Cardiac fibroblast (primary cell): ENCODE measurements around the gene HDAC6.

Experiments used
- DNase-seq, 2 donors: peaks; one replicate each; pipeline versions ENCODE4 v3.0.0 to v3.0.0-alpha.2; 2010; ENCODE audit warnings: low read depth in 2 of 2
- H3K4me3 ChIP-seq, 2 donors: replicated peaks in 1 of 2; 1 replicate in 1 of 2; 2 replicates in 1 of 2; pipeline ENCODE4 v1.5.1; 2011; ENCODE audit warnings: low read depth in 2 of 2, low read length in 2 of 2, mild to moderate bottlenecking in 2 of 2, moderate library complexity in 1 of 2
- TF ChIP-seq, protein P1 (sequence below): IDR thresholded peaks from one replicate; pipeline ENCODE4 v1.5.1; 2011; ENCODE audit warnings: low read depth, mild to moderate bottlenecking, low read length, inconsistent platforms

Gene HDAC6

GRCh38 chrX:48784726-48785125 lies 17.1 kb upstream of the HDAC6 start:
- H3K4me3 ChIP-seq, result no peak overlapping the region
- no peak for DNase-seq
- TF ChIP-seq, protein P1, sequence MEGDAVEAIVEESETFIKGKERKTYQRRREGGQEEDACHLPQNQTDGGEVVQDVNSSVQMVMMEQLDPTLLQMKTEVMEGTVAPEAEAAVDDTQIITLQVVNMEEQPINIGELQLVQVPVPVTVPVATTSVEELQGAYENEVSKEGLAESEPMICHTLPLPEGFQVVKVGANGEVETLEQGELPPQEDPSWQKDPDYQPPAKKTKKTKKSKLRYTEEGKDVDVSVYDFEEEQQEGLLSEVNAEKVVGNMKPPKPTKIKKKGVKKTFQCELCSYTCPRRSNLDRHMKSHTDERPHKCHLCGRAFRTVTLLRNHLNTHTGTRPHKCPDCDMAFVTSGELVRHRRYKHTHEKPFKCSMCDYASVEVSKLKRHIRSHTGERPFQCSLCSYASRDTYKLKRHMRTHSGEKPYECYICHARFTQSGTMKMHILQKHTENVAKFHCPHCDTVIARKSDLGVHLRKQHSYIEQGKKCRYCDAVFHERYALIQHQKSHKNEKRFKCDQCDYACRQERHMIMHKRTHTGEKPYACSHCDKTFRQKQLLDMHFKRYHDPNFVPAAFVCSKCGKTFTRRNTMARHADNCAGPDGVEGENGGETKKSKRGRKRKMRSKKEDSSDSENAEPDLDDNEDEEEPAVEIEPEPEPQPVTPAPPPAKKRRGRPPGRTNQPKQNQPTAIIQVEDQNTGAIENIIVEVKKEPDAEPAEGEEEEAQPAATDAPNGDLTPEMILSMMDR, result no peak

DNA sequence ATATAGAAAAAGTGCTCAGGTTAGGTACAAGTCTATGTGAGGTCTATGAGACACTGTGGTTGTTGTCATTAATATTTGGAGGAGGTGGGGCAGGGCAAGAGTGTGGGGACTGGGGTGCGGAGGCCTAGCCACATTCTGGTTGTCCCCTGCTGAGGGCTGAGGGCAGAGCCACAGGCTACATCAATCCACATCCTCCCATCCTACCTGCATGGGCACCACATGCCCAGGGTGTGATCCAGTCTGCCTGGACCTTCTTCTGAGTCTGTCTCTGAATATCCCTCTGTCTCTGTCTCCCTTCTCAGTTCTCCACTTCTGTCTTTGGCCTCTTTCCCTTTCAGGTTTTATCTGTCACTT lies 16.7 kb upstream of the HDAC6 start:
- H3K4me3 ChIP-seq, result no peak overlapping the region
- DNase-seq, result no peak
- TF ChIP-seq, protein P1, result no peak

DNA sequence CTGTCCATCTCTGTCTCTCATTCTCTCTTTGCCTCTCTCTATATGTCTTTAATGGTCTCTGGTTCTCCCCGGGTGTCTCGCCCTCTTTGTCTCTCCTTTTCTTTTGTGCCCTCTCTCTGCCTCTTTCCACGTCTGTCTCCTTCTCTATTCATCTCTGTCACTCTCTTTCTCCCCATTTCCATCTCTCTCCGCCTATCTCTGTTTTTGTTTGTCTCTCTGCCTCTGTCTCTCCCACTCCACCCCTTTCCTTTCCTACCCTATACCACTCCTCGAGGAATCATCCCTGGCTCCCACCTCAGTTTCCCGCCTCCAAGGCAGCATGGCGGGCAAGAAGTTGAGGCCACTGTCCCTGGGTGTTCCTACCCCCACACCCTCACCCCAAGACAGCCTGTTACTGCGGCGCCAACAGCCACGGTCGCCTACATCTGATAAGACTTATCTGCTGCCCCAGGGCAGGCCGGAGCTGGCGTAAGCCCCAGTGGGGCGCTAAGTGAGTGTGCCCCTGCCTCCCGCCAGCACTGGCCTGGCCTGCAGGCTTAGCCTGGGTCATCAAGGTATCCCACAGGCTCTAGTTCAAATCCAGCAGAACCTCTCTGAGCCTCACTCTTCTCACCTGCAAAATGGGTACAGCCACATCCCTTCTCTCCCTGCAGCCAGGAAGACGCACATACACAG lies 16.2 kb upstream of the HDAC6 start:
- H3K4me3 ChIP-seq, result no peak overlapping the region
- DNase-seq, result no peak
- TF ChIP-seq, protein P1, result no peak

GRCh38 chrX:48786341-48786800 lies 15.5 kb upstream of the HDAC6 start, which contains the start of gene GATA1:
Gene GATA1 (plus strand): TSS chrX:48786590. CDS start chrX:48791110, 4,520 bp downstream.
- DNase-seq, result no peak
- H3K4me3 ChIP-seq, result no peak within 1 kb of the TSS
- TF ChIP-seq, protein P1, result no peak

DNA sequence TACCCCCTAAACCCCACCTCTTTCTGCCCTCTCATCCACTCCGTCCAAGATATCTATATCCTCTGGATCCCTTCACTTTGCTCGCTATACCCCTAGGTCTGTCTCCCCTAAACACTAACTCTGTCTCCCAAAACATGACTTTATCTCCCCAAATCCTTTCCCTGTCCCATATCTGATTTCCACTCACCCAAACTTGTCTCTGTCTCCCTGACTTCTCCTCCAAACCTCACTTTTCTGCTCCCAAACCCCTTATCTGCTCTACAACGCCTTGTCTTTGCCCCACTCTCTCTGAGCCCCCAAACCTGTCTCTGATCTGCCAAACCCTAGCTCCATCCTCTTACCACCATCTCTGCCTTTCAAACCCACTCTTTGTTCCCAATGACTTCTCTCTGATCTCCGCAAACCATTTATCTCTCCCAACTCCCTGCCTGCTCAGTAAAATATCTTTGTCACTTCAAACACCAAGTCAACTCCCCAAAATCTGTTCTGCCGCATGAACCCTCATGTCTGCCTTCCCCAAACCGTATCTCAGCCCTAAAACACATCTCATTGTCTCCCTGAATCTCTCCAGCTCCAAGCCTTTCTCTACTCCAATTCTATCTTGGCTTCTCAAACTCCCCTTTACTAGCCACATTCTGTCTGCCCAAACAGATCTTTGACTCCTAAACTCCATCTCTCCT lies 14.9 kb upstream of the HDAC6 start:
- no peak overlapping the region for H3K4me3 ChIP-seq

GRCh38 chrX:48787505-48788443 lies 14.1 kb upstream of the HDAC6 start:
- no peak for DNase-seq
- no peak overlapping the region for H3K4me3 ChIP-seq
- TF ChIP-seq, protein P1, result no peak

More for the DNA sequence above, 14.9 kb upstream of the HDAC6 start:
- TF ChIP-seq, protein P1, result no peak
- DNase-seq, result no peak
